Measurements from ENCODE around the gene TIAM1.

TIAM1 gene

GRCh38 chr21:31176080-31176551, 167.9 kb downstream of the TIAM1 start:
- Histone ChIP-seq H3K27me3 (ENCODE audit: control insufficient read depth, insufficient read depth, low read length) (no peaks in the 10 kb centered on the region), H3K4me3 (ENCODE audit: low read depth, low read length) (no peak overlapping the region), H3K9ac (ENCODE audit: low read depth, low read length) (no peak overlapping the region), H3K4me1 (ENCODE audit: control insufficient read depth, insufficient read depth, low read length) (peaks cover 8% of the 10 kb centered on the region), H3K36me3 (ENCODE audit: control insufficient read depth, insufficient read depth, low read length) (no peaks in the 10 kb centered on the region), H3K9me3 (ENCODE audit: control insufficient read depth, insufficient read depth, low read length) (no peaks in the 10 kb centered on the region)

GRCh38 chr21:31173881-31174555, 170.0 kb downstream of the TIAM1 start:
- Histone ChIP-seq H3K4me3 (ENCODE audit: low read depth, low read length) (no peak overlapping the region), H3K9me3 (ENCODE audit: control insufficient read depth, insufficient read depth, low read length) (no peaks in the 10 kb centered on the region), H3K27me3 (ENCODE audit: control insufficient read depth, insufficient read depth, low read length) (no peaks in the 10 kb centered on the region), H3K4me1 (ENCODE audit: control insufficient read depth, insufficient read depth, low read length) (peaks cover 8% of the 10 kb centered on the region), H3K36me3 (ENCODE audit: control insufficient read depth, insufficient read depth, low read length) (no peaks in the 10 kb centered on the region), H3K9ac (ENCODE audit: low read depth, low read length) (peak overlapping the region; percentile 24)

GRCh38 chr21:31172328-31172727, 171.7 kb downstream of the TIAM1 start:
- H3K4me1 ChIP-seq (ENCODE audit: control insufficient read depth, insufficient read depth, low read length), result peaks cover 8% of the 10 kb centered on the region
- H3K9me3 ChIP-seq (ENCODE audit: control insufficient read depth, insufficient read depth, low read length), result no peaks in the 10 kb centered on the region
- no peaks in the 10 kb centered on the region for H3K36me3 ChIP-seq (ENCODE audit: control insufficient read depth, insufficient read depth, low read length)
- no peaks in the 10 kb centered on the region for H3K27me3 ChIP-seq (ENCODE audit: control insufficient read depth, insufficient read depth, low read length)
- H3K9ac ChIP-seq (ENCODE audit: low read depth, low read length), result no peak overlapping the region
- no peak overlapping the region for H3K4me3 ChIP-seq (ENCODE audit: low read depth, low read length)

- H3K27me3 ChIP-seq (ENCODE audit: control insufficient read depth, insufficient read depth, low read length), result no peaks in the 10 kb centered on the region
- H3K4me3 ChIP-seq (ENCODE audit: low read depth, low read length), result no peak overlapping the region
- peaks cover 11% of the 10 kb centered on the region for H3K4me1 ChIP-seq (ENCODE audit: control insufficient read depth, insufficient read depth, low read length)
- no peaks in the 10 kb centered on the region for H3K36me3 ChIP-seq (ENCODE audit: control insufficient read depth, insufficient read depth, low read length)
- no peak overlapping the region for H3K9ac ChIP-seq (ENCODE audit: low read depth, low read length)
- no peaks in the 10 kb centered on the region for H3K9me3 ChIP-seq (ENCODE audit: control insufficient read depth, insufficient read depth, low read length)
Observed at GRCh38 chr21:31164713-31165694, 179.1 kb downstream of the TIAM1 start.

- H3K4me3 ChIP-seq (ENCODE audit: low read depth, low read length), result no peak overlapping the region
- no peaks in the 10 kb centered on the region for H3K36me3 ChIP-seq (ENCODE audit: control insufficient read depth, insufficient read depth, low read length)
- no peaks in the 10 kb centered on the region for H3K27me3 ChIP-seq (ENCODE audit: control insufficient read depth, insufficient read depth, low read length)
- H3K9me3 ChIP-seq (ENCODE audit: control insufficient read depth, insufficient read depth, low read length), result no peaks in the 10 kb centered on the region
- H3K4me1 ChIP-seq (ENCODE audit: control insufficient read depth, insufficient read depth, low read length), result peaks cover 26% of the 10 kb centered on the region
- H3K9ac ChIP-seq (ENCODE audit: low read depth, low read length), result no peak overlapping the region
Observed at GRCh38 chr21:31162827-31163226, 181.2 kb downstream of the TIAM1 start.

- no peaks in the 10 kb centered on the region for H3K36me3 ChIP-seq (ENCODE audit: control insufficient read depth, insufficient read depth, low read length)
- peaks cover 26% of the 10 kb centered on the region for H3K4me1 ChIP-seq (ENCODE audit: control insufficient read depth, insufficient read depth, low read length)
- H3K9me3 ChIP-seq (ENCODE audit: control insufficient read depth, insufficient read depth, low read length), result peaks cover 2% of the 10 kb centered on the region
- H3K4me3 ChIP-seq (ENCODE audit: low read depth, low read length), result no peak overlapping the region
- H3K27me3 ChIP-seq (ENCODE audit: control insufficient read depth, insufficient read depth, low read length), result no peaks in the 10 kb centered on the region
- H3K9ac ChIP-seq (ENCODE audit: low read depth, low read length), result no peak overlapping the region
Observed at GRCh38 chr21:31162079-31162699, 181.9 kb downstream of the TIAM1 start.

GRCh38 chr21:31161157-31161556, 182.9 kb downstream of the TIAM1 start:
- Histone ChIP-seq H3K4me1 (ENCODE audit: control insufficient read depth, insufficient read depth, low read length) (peaks cover 26% of the 10 kb centered on the region), H3K9ac (ENCODE audit: low read depth, low read length) (no peak overlapping the region), H3K27me3 (ENCODE audit: control insufficient read depth, insufficient read depth, low read length) (no peaks in the 10 kb centered on the region), H3K36me3 (ENCODE audit: control insufficient read depth, insufficient read depth, low read length) (no peaks in the 10 kb centered on the region), H3K4me3 (ENCODE audit: low read depth, low read length) (no peak overlapping the region), H3K9me3 (ENCODE audit: control insufficient read depth, insufficient read depth, low read length) (peaks cover 2% of the 10 kb centered on the region)

- Histone ChIP-seq H3K36me3 (ENCODE audit: control insufficient read depth, insufficient read depth, low read length) (no peaks in the 10 kb centered on the region), H3K4me3 (ENCODE audit: low read depth, low read length) (peak overlapping the region; percentile 33), H3K9me3 (ENCODE audit: control insufficient read depth, insufficient read depth, low read length) (peaks cover 2% of the 10 kb centered on the region), H3K9ac (ENCODE audit: low read depth, low read length) (no peak overlapping the region), H3K27me3 (ENCODE audit: control insufficient read depth, insufficient read depth, low read length) (no peaks in the 10 kb centered on the region), H3K4me1 (ENCODE audit: control insufficient read depth, insufficient read depth, low read length) (peaks cover 26% of the 10 kb centered on the region)
Observed at GRCh38 chr21:31159808-31160207, 184.3 kb downstream of the TIAM1 start.

GRCh38 chr21:31158789-31159581, 185.1 kb downstream of the TIAM1 start:
- no peaks in the 10 kb centered on the region for H3K36me3 ChIP-seq (ENCODE audit: control insufficient read depth, insufficient read depth, low read length)
- H3K4me1 ChIP-seq (ENCODE audit: control insufficient read depth, insufficient read depth, low read length), result peaks cover 26% of the 10 kb centered on the region
- peaks cover 2% of the 10 kb centered on the region for H3K9me3 ChIP-seq (ENCODE audit: control insufficient read depth, insufficient read depth, low read length)
- H3K9ac ChIP-seq (ENCODE audit: low read depth, low read length), result no peak overlapping the region
- H3K27me3 ChIP-seq (ENCODE audit: control insufficient read depth, insufficient read depth, low read length), result no peaks in the 10 kb centered on the region
- H3K4me3 ChIP-seq (ENCODE audit: low read depth, low read length), result no peak overlapping the region

- Histone ChIP-seq H3K9ac (ENCODE audit: low read depth, low read length) (no peak overlapping the region), H3K4me1 (ENCODE audit: control insufficient read depth, insufficient read depth, low read length) (peaks cover 26% of the 10 kb centered on the region), H3K9me3 (ENCODE audit: control insufficient read depth, insufficient read depth, low read length) (peaks cover 2% of the 10 kb centered on the region), H3K36me3 (ENCODE audit: control insufficient read depth, insufficient read depth, low read length) (no peaks in the 10 kb centered on the region), H3K27me3 (ENCODE audit: control insufficient read depth, insufficient read depth, low read length) (no peaks in the 10 kb centered on the region), H3K4me3 (ENCODE audit: low read depth, low read length) (no peak overlapping the region)
Observed at GRCh38 chr21:31157756-31158155, 186.3 kb downstream of the TIAM1 start.

GRCh38 chr21:31156662-31157061, 187.4 kb downstream of the TIAM1 start:
- no peaks in the 10 kb centered on the region for H3K36me3 ChIP-seq (ENCODE audit: control insufficient read depth, insufficient read depth, low read length)
- H3K27me3 ChIP-seq (ENCODE audit: control insufficient read depth, insufficient read depth, low read length), result no peaks in the 10 kb centered on the region
- no peak overlapping the region for H3K9ac ChIP-seq (ENCODE audit: low read depth, low read length)
- H3K4me3 ChIP-seq (ENCODE audit: low read depth, low read length), result no peak overlapping the region
- H3K9me3 ChIP-seq (ENCODE audit: control insufficient read depth, insufficient read depth, low read length), result peaks cover 2% of the 10 kb centered on the region
- H3K4me1 ChIP-seq (ENCODE audit: control insufficient read depth, insufficient read depth, low read length), result peaks cover 26% of the 10 kb centered on the region

All from iPS-15b (cell line).